HL-60/S4 treated with retinoic acid at 250 ng/mL for 4 days and 3 days (cell line): Measurements from ENCODE around the gene SDK2.

Source experiments
- in situ Hi-C: fragments of 300-500 bp; cut with MboI; formaldehyde crosslinking; loops from 2 replicates; pipeline ENCODE4 v1.7.0; 2022; ENCODE audit warnings: low sequenced_read_pairs

Gene SDK2

DNA sequence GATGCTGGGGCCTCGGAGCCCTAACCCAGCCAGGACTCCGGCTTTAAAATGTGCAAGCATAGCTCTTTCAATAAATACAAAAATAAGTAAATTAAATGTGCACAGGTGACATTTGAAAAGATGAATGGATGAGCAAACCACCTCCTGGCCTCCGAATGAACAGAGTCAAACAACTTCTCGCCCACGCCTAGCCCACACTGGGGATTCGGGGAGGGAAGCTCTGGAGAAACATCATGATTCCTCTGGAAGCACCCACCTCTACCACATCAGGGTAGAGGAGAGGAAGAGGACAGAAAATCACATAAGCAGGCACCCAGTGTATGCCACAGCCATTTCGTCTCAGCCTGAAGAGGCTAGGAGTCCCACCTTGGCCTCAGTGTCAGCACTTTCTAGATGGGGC lies 105.8 kb downstream of the SDK2 start:
- in situ Hi-C loops = no loop called here

- in situ Hi-C loops = no loop called here
These were observed 107.3 kb downstream of the SDK2 start for GRCh38 chr17:73536700-73537605.

GRCh38 chr17:73535746-73536145 lies 108.5 kb downstream of the SDK2 start:
- in situ Hi-C loops = no loop called here

DNA sequence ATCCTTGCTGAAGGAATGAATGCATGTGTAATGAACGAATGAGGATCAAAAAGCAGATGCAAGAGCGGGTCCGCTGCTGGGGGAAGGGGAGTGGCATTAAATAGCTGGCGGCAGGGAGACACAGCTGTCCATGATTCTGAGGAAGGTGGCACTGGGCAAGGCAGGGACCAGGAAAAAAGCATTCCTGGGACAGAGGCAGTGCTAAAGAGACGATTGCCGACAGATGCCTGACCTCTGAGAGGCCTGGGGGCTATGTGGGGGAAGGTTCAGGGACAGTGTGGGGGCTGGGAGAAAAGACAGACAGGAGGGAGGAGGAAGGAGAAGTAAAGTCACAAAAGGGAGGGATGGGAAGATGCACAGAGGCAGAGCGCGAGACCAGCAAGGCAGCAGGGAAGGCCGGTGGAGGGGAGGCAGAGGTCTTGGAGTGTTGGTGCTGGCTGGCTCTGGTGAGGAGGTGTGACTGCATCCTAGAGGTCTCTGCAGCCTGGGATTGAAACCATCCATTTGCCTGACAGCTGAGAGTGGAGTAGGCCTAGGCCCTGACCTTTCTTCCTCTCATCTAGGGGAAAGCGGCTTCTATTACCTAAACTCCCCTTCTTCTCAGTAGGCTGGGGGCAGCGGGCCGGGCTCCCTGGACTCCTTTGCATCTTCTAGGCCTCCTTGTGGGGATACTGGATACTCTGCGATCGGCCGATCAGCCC lies 109.9 kb downstream of the SDK2 start:
- in situ Hi-C loops = no loop called here

- in situ Hi-C loops = no loop called here
These were observed 110.5 kb downstream of the SDK2 start for GRCh38 chr17:73533781-73534180.

- in situ Hi-C loops = no loop called here
These were observed 111.1 kb downstream of the SDK2 start for GRCh38 chr17:73533127-73533526.

GRCh38 chr17:73532421-73532901 lies 111.8 kb downstream of the SDK2 start:
- in situ Hi-C loops = no loop called here

GRCh38 chr17:73531158-73531557 lies 113.1 kb downstream of the SDK2 start:
- in situ Hi-C loops = no loop called here

GRCh38 chr17:73528679-73529078 lies 115.6 kb downstream of the SDK2 start:
- in situ Hi-C loops = no loop called here

GRCh38 chr17:73526952-73527351 lies 117.3 kb downstream of the SDK2 start:
- in situ Hi-C loops = no loop called here

GRCh38 chr17:73524941-73525679 lies 119.1 kb downstream of the SDK2 start:
- in situ Hi-C loops = no loop called here

GRCh38 chr17:73522696-73523095 lies 121.5 kb downstream of the SDK2 start:
- in situ Hi-C loops = no loop called here

- in situ Hi-C loops = no loop called here
These were observed 122.1 kb downstream of the SDK2 start for GRCh38 chr17:73522107-73522506.

DNA sequence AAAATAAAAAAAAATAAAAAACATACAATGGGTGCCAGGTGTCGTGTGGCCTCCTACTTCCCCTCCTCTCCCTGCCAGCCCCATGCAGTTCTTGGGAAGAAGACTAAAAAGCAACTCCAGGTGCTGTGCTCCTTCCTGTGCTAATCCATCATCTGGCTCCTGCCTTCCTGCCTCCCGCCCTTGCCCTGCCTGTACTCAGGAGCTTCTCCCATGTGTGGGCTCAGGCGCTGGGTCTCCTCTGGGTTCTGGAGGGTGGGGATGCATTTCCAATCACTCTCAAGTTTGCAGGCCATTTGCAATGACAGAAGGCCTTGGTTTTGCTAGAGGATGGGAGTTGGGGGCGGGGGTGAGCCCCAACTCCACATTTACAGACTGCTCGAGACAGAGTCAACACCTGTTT lies 122.9 kb downstream of the SDK2 start:
- in situ Hi-C loops = no loop called here

GRCh38 chr17:73520369-73520761 lies 123.9 kb downstream of the SDK2 start:
- in situ Hi-C loops = no loop called here

DNA sequence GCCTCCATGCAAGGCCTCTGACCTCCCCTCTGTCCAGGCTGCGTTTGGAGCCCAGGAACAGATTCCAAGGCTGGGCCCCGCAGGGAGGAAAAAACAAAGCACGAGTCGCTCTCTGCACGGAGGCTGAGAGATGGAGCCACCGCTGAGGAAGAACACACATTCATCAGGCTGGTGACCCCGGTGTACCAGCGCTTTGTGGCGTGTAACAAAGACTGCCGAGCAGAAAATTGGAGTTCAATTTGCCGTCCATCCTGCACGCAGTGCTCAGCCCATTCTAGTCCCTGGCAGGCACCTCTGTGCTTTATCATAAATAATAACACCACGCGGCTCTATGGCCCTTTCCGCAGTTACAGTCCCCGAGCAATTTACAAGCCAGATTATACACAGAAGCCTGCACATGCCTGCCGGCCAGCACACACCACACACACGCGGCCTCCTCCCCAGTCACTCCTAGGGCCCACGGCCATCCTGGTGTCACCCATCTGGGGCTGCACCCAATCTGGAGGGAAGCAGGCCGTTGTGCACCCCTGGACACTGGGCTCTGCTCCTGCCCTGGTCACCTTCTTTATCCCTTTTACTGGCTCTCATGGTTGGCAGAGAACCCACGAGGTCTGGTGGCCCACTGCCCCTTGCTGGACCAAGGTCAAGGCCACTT lies 124.4 kb downstream of the SDK2 start:
- in situ Hi-C loops = no loop called here

GRCh38 chr17:73519011-73519410 lies 125.2 kb downstream of the SDK2 start:
- in situ Hi-C loops = no loop called here

DNA sequence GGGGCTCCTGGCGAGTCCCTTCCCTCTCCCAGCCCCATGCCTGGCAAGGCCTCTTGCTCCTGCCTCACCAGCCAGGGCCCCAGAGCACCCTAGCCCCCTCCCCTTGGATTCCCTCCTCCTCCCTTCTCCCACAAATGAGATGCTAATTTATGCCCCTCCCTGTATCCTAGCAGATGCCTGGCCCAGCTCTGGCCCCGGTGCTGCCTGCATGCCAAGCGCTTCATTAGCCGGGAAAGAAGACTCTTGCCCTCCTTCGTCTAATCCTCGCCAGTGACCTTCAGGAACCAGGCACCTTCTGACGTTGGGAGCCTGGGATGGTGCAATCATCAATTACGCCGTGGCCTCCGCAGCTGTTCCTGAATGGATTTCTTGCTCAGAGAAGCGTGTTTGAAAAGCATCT lies 127.8 kb downstream of the SDK2 start:
- in situ Hi-C loops = no loop called here

DNA sequence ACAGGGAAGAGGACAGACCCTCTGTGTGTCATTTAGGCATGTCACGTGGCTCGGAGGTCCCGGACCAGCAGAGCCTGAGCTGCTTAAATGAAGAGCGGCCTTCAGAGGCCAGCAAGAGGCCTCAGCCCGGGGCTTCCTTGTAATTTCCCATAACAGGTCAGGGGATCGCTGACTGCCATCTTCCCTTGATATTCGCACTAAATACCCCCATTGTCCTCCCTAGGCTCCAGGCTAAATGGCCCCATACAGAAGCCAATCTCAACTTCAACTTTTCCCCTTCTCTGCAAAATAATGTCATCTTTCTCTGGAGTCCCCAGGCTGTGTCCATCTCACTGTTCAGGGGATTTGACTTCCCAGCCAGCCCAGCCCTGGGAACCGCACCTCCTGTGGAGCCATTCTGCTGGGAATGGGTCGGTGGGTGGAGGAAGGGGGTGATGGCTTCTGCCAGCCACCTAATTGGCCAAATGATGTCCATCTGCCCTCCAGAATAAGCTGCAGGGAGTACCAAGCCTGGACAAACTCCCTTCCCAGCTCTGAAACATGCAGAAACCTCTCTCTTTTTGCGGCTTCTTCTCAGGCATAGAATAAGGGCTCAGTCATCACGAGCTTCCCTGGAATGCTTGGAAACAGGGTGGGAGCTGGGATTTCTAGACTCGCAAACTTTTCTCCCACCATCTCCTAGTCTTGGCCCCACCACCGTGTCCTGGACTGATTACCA lies 129.9 kb downstream of the SDK2 start:
- in situ Hi-C loops = no loop called here

GRCh38 chr17:73513426-73513825 lies 130.8 kb downstream of the SDK2 start:
- in situ Hi-C loops = no loop called here
